B cell (primary cell): Measurements from ENCODE around the gene INSRR.

Experiments
- EZH2 ChIP-seq: IDR thresholded peaks from 2 replicates; pipeline ENCODE4 v1.6.1; 2012; ENCODE audit warnings: borderline replicate concordance, low read depth, mild to moderate bottlenecking, moderate library complexity, low read length; ENCODE audit not compliant: insufficient read depth, poor library complexity, severe bottlenecking
- TF ChIP-seq, protein P1 (sequence below): fragments of 200-600 bp; IDR thresholded peaks from one replicate; pipeline ENCODE4 v1.8.0; 2022; ENCODE audit warnings: antibody characterized with exemption, mild to moderate bottlenecking

DNA sequence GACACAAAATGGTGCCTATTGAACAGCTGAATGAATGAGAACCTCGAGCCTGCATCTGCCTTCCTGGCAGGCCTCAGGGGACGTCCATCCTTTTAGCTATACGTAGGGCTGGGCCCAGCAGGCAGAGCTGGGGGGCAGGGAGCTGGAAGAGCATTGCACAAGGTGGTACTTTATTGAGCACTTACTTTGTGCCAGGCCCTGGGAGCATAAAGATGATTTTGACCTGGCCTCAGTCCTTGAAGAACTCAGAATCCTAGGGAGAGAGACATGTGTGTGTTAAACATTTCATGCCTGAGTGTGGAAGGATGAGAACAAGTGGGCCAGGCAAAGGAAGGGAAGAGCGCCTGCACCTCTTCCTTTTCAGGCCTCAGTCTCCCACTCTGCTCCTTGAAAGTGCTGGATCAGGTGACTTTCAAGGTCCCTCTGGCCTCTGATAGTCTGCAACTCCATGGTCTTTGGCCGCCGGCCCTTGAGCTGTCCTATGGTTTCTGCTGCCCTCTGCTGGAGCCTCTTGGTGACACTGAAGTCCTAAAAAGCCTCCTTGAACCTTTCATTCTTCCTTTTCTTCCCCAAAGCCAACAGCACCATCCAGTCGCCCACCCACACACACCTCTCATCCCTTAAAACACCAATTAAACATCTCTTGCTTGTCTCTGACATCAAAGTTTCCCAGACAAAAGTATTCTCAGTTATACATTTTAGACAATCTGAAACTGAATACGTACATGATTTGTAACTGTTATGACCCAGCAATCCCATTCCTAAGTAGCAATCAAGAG is 31.1 kb upstream of the INSRR start:
- TF ChIP-seq, protein P1, sequence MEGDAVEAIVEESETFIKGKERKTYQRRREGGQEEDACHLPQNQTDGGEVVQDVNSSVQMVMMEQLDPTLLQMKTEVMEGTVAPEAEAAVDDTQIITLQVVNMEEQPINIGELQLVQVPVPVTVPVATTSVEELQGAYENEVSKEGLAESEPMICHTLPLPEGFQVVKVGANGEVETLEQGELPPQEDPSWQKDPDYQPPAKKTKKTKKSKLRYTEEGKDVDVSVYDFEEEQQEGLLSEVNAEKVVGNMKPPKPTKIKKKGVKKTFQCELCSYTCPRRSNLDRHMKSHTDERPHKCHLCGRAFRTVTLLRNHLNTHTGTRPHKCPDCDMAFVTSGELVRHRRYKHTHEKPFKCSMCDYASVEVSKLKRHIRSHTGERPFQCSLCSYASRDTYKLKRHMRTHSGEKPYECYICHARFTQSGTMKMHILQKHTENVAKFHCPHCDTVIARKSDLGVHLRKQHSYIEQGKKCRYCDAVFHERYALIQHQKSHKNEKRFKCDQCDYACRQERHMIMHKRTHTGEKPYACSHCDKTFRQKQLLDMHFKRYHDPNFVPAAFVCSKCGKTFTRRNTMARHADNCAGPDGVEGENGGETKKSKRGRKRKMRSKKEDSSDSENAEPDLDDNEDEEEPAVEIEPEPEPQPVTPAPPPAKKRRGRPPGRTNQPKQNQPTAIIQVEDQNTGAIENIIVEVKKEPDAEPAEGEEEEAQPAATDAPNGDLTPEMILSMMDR, result peak; percentile 78
- TF ChIP-seq EZH2, result no peak
